Progenitor cell of endocrine pancreas (in vitro differentiated cells): Measurements from ENCODE around the gene KRTAP13-2. TPM values are rescaled to one million over a fixed set of nuclear protein-coding genes. Genes with fewer than 3 reads are reported as not detected.

Source experiments
- DNase-seq: peaks from one replicate; pipeline ENCODE4 v3.0.0; 2021; ENCODE audit warnings: low spot score; ENCODE audit not compliant: unreplicated experiment
- H3K27ac Mint-ChIP-seq: 2 replicates; pipeline ENCODE4 v1.8.0; 2021; ENCODE audit warnings: mild to moderate bottlenecking, moderate library complexity, mixed read lengths
- H3K27me3 Mint-ChIP-seq: 2 replicates; pipeline ENCODE4 v1.8.0; 2021; ENCODE audit warnings: mixed read lengths
- H3K36me3 Mint-ChIP-seq: 2 replicates; pipeline ENCODE4 v1.8.0; 2022; ENCODE audit warnings: mixed read lengths; ENCODE audit not compliant: insufficient read depth
- H3K4me1 Mint-ChIP-seq: 2 replicates; pipeline ENCODE4 v1.8.0; 2021; ENCODE audit warnings: low read depth, mixed read lengths
- H3K4me3 Mint-ChIP-seq: 2 replicates; pipeline ENCODE4 v1.8.0; 2021; ENCODE audit warnings: low read depth, mild to moderate bottlenecking, moderate library complexity, mixed read lengths
- H3K9me3 Mint-ChIP-seq: 2 replicates; pipeline ENCODE4 v1.8.0; 2021; ENCODE audit warnings: low read depth, mixed read lengths
- CTCF ChIP-seq: fragments of 200-600 bp; sonication (generic); IDR thresholded peaks from one replicate; pipeline ENCODE4 v1.5.0; 2021; ENCODE audit warnings: antibody characterized with exemption, mild to moderate bottlenecking; ENCODE audit not compliant: unreplicated experiment
- total RNA-seq: library from RNA; stranded (reverse); gene quantifications from 2 replicates; pipeline ENCODE4 v1.2.1, GENCODE V29; 2021

KRTAP13-2 gene
- total RNA-seq, 1 donor from 2014 or later = not detected

- no peaks in the 10 kb centered on the region for H3K36me3 Mint-ChIP-seq
- no peak overlapping the region for H3K27ac Mint-ChIP-seq
- no peak for DNase-seq
- TF ChIP-seq CTCF = no peak
- no peaks in the 10 kb centered on the region for H3K27me3 Mint-ChIP-seq
- no peaks in the 10 kb centered on the region for H3K4me1 Mint-ChIP-seq
- no peaks in the 10 kb centered on the region for H3K9me3 Mint-ChIP-seq
- H3K4me3 Mint-ChIP-seq = no peak overlapping the region
Measured at GRCh38 chr21:30337772-30338171, 34.3 kb downstream of the KRTAP13-2 start.

- no peak for DNase-seq
- H3K4me3 Mint-ChIP-seq = no peak within 1 kb of the TSS
- no peaks in the 10 kb centered on the region for H3K27me3 Mint-ChIP-seq
- no peak within 1 kb of the TSS for H3K27ac Mint-ChIP-seq
- no peak for TF ChIP-seq CTCF
- H3K36me3 Mint-ChIP-seq = no peaks in the 10 kb centered on the region
- H3K9me3 Mint-ChIP-seq = no peaks in the 10 kb centered on the region
- H3K4me1 Mint-ChIP-seq = no peaks in the 10 kb centered on the region
Measured at GRCh38 chr21:30337276-30337744, 34.8 kb downstream of the KRTAP13-2 start, which contains the start of gene KRTAP27-1. Gene KRTAP27-1, minus strand, starts transcription at chr21:30337694. Its CDS starts 26 bp downstream, at chr21:30337668.

GRCh38 chr21:30336596-30336995, 35.5 kb downstream of the KRTAP13-2 start:
- H3K9me3 Mint-ChIP-seq = no peaks in the 10 kb centered on the region
- DNase-seq = no peak
- H3K36me3 Mint-ChIP-seq = no peaks in the 10 kb centered on the region
- TF ChIP-seq CTCF = no peak
- no peak overlapping the region for H3K27ac Mint-ChIP-seq
- no peaks in the 10 kb centered on the region for H3K4me1 Mint-ChIP-seq
- no peak overlapping the region for H3K4me3 Mint-ChIP-seq
- H3K27me3 Mint-ChIP-seq = no peaks in the 10 kb centered on the region

DNA sequence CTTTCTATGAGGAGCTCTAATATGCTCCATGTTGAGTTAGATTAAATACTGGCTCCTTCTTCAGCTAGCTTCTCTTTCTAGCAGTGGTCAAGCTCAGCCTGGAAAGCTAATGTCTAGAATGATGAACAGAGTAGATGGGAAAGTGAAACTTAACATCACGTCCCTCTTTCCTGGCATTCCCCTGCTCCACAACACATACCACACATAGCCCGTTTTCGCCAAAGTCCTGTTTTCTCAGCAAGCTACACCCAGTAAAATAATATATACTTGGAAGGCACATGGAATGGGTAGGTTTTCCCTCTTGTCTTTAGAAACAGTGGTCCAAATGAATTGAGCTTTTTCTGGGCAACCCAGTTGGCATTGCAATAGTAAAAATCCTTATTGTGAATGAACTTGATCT, 38.3 kb downstream of the KRTAP13-2 start:
- Mint-ChIP-seq H3K27me3 (no peaks in the 10 kb centered on the region), H3K4me1 (no peaks in the 10 kb centered on the region), H3K27ac (no peak overlapping the region), H3K9me3 (no peaks in the 10 kb centered on the region), H3K36me3 (no peaks in the 10 kb centered on the region), H3K4me3 (no peak overlapping the region)
- no peak for TF ChIP-seq CTCF
- DNase-seq = no peak

DNA sequence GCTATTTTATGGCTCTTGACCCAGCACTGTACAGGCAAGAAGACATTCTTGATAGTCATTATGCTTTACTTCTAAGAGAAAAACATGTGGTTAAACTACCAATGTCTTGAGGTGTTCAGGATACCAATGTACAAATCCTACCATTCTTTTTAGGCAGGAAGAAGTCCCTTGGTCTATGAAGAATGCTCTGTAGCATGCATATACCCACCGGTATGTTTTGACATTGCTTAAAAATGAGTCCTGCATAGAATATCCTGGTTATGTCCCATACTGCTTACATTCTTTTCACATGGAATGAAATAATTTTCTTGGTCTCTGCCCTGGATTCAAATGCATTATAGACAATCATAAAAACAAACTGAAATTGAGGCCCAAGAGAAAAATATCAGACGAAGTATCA, 39.4 kb downstream of the KRTAP13-2 start:
- Mint-ChIP-seq H3K27ac (no peak overlapping the region), H3K9me3 (no peaks in the 10 kb centered on the region), H3K4me3 (no peak overlapping the region), H3K36me3 (no peaks in the 10 kb centered on the region), H3K27me3 (no peaks in the 10 kb centered on the region), H3K4me1 (no peaks in the 10 kb centered on the region)
- no peak for TF ChIP-seq CTCF
- no peak for DNase-seq
